ENCODE results near the gene COL26A1.

DNA sequence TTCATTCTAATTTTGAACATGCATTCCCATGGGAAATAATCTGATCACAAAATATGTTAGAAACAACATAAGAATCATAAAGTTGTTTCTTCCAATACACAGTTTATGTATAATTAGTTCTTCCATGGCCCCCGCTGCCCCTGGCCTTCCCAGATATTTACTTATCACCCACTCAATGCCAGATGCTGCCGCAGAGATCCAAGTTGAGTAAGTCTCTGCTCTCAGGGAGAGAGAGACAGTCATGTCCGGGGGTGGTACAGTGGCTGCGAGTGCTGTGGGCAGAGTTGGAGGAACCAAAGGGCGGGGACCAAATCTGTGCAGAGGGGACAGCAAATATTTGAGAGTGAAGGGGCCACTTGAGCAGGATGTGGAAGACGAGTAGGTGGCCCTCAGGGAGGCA, 37.1 kb downstream of the COL26A1 start:
- TF ChIP-seq, protein P1, sequence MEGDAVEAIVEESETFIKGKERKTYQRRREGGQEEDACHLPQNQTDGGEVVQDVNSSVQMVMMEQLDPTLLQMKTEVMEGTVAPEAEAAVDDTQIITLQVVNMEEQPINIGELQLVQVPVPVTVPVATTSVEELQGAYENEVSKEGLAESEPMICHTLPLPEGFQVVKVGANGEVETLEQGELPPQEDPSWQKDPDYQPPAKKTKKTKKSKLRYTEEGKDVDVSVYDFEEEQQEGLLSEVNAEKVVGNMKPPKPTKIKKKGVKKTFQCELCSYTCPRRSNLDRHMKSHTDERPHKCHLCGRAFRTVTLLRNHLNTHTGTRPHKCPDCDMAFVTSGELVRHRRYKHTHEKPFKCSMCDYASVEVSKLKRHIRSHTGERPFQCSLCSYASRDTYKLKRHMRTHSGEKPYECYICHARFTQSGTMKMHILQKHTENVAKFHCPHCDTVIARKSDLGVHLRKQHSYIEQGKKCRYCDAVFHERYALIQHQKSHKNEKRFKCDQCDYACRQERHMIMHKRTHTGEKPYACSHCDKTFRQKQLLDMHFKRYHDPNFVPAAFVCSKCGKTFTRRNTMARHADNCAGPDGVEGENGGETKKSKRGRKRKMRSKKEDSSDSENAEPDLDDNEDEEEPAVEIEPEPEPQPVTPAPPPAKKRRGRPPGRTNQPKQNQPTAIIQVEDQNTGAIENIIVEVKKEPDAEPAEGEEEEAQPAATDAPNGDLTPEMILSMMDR (IDR thresholded peaks at IDR 0.05): no peak
- TF ChIP-seq POLR2AphosphoS5 (IDR thresholded peaks at IDR 0.05): no peak

Data from stomach (tissue), 4 donors.